ENCODE results near the gene FAM89A.

DNA sequence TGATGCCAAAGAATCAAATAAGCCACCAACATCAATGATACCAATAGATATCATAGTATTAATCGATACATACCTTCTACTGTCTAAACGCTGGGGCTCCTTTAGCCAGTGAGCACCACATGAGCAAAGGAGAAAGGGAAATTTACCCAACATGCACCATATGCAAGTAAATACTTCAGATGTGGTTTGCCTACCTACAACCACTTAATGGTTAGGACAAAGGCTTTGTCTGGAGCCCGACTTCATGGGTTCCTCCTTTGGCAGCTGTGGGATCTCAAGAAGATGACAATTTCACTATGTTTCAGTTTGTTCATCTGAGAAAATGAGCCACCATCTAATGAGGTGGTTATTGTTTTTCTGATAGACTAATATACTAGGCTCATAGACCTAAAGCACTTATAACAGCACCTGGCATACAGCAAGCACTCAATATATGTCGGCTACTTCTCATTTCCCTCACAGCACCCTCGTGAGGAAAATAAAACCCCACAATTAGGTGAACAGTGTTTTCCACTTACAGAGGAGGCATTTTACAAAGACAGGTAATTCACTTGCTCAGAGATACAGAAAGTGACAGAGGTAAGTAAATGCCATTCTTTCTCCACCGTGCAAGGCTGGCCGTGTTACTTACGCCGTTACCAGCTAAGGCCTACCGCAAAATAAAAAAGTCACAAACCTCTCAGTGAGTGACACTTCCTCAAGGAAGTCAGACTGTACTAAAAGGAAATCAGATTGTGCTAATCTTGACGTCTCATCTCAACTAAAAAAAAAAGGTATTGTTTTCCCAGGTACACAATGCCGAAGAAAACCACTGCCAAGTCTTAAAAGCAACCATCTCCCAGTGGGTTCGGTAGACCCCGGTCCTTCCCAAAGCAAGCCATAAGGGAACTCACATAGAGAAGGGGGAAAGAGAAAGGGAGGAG lies 63.0 kb downstream of the FAM89A start:
- TF ChIP-seq POLR2A (IDR thresholded peaks at IDR 0.05; ENCODE audit: low read length) (no peak), GATA1 (IDR thresholded peaks at IDR 0.05; ENCODE audit: low read depth, low read length) (no peak)
